GM21360 (cell line): ENCODE measurements around the gene PRSS16.

Experiments used
- ATAC-seq: cut with Tn5 transposase; IDR thresholded peaks from one replicate; pipeline ENCODE4 v1.9.1; 2021; ENCODE audit warnings: mild to moderate bottlenecking, moderate library complexity; ENCODE audit not compliant: unreplicated experiment

Gene PRSS16

DNA sequence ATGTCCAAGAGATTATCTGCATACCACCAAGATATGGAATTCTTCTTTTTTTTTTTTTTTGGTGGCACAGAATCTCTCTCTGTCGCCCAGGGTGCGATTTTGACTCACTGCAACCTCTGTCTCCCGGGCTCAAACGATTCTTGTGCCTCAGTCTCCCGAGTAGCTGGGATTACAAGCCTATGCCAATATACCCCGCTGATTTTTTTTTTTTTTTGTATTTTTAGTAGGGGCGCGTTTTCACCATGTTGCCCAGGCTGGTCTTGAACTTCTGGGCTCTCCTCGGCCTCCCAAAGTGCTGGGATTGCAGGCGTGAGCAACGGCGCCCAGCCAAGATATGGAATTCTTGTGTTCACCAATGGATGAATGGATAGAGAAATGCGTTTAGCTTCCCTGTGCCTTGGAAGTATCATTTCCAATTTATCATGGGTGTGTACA is 33.6 kb downstream of the PRSS16 start:
- no peak for ATAC-seq

DNA sequence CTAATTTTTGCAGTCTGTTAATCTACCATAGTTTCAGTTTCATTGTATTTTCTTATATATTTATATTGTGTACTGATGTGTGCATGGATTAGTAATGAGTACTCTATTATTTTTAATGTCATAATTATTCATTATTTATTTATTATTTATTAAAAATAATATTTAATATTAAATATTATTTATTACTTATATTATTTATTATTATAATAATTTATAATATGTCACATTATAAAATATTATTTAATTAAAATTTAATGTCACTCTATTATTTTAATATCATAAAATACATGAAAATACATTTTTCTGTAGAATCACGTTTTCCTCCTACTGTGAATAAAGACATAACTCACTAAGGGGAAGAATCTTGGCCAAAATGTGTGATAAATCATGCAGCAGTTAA is 34.1 kb downstream of the PRSS16 start:
- no peak for ATAC-seq

DNA sequence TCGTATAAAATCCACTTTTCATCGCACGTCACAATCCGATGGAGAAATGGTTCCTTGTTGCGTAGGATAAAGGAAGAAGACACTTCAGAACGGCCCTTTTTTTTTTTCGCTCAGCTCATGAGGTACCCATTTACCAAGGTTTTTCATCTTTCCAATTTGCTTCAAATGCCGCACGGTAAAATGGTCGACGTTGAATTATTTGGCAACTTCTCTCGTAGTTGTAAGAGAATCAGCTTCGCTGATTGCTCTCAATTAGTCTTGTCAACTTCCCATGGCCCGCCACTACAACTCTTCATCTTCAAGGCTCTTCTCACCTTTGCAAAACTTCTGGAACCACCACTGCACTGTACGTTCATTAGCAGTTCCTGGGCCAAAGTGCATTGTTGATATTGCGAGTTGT is 35.8 kb downstream of the PRSS16 start:
- no peak for ATAC-seq

DNA sequence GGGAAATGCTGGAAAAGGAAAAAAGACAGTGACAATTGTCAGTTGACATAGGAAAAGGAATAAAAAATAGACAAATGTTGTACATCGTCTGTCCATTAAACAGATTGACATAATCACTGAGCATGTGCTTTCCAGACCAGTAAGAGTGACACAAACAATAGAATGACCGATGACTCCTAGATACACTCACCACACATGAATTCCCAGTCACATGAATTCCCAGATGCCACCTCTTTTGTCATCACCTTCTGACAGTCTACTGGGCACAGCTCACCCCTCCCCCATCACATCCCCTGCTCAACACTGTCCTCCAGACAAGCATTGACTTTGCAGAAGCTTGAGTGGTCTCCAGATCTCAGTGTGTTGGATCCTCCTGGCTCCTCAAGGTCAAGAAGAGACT is 38.6 kb downstream of the PRSS16 start:
- no peak for ATAC-seq

DNA sequence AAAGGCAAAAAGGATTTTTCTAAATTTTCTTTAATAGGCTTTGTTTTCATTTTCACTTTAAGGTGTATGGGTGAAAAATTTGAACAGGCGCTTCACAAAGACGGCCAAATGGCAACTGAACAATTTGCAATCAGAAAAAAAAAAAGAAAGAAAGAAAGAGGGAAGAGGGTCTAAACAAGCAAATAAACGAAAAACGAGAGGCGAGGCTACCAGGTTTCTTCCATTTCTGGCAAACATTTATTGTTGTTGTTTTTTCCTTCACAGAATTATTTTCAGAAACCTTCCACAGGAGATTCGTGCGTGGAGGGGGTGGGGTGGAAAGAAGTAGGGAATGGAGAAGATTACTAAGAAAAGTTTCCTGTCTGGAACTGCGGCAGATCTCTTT is 40.2 kb downstream of the PRSS16 start:
- ATAC-seq, result no peak

DNA sequence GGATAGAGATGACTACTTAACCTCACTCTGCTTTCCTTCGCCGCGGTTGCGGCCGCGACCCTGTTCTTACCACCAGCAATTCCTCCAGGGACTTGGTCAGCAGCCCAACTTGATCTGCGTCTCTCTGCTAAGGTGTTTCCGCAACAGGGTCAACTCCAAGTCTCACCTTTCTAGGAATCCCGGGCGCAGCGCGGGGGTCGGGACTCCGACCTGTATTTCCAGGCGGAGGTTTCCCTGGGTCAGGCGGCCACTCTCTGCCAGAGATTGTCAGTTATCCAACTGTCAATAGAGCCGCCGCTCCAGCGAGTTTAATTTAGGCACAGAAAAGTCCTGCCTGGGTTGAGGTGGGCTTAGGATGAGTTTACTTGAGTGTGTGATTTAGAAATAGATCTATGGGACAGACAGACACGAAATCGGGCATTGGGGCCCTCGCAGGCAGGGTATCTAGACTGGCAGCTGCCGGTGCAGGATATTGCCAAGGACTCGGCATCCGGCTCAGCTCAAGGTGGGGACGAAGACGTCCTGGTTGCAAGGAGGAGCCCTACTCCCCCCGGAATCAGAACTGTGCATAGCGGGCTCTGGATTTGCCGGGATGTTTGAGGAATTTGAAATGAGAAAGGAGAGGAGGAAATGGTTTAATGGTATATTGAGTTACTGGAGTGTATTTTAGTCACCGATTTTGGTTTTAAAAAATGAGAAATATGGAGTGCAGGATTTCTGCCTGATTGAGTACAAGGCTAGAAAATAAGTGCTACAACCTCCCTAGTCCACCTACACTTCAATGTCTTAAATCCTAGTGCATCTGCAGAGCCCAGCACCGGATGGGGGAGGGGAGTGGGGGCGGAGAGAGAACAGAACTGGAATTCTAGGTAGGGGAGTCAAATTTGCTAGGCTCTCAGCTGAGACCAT is 40.9 kb downstream of the PRSS16 start:
- no peak for ATAC-seq

DNA sequence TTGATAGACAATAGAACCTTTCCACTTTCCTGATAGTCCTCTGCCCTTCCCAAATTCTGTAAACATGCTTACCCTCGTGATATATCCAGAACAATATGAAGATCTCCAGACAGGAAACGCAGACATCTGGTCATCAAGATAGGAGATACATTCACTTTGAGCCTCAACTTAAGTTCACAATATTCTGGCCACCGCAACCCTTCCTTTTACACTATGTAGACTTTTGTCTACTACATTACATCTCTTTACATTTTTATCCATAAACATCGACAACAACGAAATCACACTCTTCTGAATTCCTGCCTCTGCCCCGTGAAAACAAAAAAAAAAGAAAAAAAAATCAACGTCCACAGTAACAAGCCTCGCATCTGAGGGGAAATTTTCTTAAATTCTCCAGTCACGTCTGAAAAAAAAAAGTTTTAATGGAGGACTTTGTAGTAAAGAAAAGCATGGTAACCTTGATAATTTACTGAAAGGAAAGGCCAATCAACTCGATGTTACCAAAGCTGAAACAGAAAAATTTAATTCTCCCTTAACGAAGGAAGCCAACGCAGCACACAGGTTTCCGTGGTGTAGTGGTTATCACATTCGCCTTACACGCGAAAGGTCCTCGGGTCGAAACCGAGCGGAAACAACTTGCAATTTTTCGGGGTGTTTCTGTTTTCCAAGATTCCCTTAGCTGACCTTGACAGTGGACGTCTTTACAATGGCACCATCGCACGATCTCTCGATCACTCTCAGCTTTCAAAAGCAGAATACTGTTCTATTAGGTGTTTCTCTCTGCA is 42.8 kb downstream of the PRSS16 start:
- no peak for ATAC-seq

DNA sequence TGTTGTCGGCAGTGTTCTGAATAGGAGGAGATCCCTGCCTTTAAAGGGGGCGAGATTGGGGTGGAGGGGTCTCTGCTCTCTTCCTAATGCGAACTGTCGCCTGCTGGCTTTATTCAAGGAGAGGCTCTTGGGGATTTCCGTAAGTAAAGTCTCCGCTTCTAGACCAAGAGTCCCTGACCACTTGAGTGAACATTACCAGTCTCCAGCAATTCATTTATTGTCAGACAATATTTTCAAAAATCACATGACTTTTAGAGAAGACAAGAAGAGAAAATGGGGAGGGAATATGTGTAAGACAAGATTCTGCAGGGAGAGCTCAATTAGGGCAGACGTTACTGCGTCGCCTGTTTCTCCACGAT is 43.3 kb downstream of the PRSS16 start:
- ATAC-seq, result no peak

DNA sequence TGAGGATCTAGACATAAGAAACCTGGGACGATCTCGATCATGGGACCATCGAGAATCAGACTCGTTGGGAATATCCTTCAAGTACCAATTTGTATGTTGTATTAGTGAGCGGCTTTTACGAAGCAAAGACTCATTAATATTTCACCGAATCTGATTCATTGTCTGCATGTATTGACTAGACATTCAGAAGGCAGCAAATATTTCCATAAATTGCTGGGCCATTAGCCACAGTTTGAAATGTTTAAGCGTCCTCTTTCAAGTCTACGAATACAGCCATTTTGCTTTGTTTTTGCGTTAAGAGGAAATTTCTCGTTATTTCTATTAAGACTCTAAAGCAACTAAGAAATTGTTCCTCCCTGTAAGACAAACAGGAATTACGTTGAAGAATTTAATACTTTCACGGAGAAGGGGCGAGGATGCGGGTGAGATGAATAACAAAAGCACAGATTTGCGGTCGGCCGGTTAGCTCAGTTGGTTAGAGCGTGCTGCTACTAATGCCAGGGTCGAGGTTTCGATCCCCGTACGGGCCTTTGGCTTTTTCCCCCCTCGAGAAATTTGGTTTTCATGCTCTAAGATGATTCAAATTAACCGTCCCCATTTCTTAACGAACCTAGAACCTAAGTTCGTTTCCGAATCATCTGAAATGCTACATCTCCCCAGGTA is 46.1 kb downstream of the PRSS16 start:
- ATAC-seq, result no peak

DNA sequence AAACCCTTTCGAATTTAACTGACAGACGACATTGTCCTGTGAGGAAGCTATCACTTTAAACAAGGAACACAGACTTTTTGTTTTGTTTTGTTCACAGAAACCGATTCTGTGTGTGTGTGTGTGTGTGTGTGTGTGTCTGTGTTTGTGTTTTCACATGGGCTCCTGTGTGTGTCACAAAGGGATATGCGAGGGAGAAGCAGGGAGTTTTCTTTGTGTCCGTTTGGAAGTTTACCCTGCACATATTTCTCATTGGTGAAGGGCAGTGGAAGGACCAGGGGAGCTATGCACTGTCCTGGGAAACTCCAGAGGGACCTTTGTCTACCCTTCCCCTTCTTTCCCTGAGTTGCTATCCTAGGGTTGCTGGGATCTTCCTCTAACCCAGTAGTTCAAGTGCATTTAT is 46.9 kb downstream of the PRSS16 start:
- ATAC-seq, result no peak

DNA sequence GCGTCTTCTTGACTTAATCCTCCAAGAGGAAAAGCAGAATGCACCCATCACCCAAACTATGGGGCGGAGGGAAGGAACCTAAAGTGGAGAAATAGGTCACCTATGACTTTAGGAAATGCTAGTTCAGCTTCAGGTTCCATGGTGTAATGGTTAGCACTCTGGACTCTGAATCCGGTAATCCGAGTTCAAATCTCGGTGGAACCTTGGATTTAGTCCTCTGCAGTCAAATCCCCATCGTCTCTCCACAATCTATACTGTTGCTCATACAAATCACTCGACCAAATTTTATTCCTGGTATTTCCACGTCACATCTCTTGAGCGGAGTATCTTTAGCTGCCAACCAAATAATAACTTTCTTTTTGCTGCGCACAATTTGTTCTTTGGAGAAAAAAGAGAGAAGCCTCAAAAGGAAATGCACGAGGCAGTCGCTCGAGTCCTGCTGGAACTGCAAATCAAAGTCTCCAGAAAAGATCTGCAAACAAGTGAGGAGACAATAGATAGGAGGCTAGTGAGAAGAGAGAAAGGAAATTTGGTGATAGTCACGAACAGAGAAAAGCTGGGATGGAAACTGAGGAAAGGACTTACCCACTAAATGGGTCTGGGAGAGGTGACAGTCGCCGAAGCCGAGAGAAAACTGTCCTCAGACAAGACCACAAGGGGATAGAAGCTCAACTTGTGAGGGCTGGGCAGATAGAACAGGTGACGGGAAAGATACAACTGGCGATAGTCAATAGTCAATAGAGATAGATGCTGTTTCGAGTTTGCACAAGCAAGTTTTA is 48.0 kb downstream of the PRSS16 start:
- ATAC-seq, result no peak

DNA sequence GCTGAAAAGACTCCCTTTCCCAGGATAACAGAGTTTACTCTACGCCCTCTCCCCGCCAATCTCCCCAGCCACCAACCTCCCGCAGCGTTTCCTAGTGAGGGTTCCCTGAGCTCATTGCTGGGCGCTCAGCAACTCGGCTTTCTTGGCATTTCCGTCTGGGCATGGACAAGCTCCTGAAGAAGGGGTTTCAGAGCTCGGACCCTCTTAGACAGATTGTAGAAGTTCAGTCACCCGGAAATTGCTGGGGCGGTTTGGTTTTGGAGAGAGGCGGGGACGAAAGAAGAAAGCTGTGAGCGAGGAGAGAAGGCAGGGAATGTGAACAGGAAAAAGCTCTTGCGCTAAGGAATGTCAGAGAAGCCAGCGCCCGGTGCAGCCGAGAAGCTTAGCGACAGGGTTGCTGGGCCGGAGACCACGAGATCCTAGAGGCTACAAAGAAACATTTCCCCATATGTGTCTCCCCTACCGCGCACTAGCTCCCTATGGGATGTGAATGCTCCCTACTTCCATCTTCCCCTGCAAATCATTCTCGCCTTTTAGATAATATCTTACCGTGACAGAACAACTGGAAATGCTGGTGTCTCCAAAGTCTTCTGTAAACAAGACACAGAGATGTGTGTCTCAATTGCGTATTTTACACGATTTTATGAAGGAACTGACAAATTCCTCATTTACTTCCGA is 48.7 kb downstream of the PRSS16 start:
- ATAC-seq, result no peak

DNA sequence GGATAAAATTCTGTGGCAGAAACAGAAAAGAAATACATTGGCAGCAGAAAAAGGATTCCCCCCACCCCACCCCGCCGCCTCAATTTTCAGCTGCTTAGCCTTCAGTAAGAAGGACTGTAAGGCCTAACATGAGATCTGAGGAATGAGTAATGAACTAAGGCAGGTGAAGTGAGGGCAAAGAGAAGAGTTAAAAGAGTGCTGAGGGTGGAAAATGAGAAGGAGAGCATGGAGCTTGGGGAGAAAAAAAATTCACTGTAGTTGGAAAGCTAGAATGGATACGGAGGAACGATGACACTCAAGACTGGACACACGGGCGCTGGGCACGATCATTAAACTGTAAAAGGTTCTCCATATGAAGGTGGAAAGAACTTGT is 50.0 kb downstream of the PRSS16 start:
- no peak for ATAC-seq

DNA sequence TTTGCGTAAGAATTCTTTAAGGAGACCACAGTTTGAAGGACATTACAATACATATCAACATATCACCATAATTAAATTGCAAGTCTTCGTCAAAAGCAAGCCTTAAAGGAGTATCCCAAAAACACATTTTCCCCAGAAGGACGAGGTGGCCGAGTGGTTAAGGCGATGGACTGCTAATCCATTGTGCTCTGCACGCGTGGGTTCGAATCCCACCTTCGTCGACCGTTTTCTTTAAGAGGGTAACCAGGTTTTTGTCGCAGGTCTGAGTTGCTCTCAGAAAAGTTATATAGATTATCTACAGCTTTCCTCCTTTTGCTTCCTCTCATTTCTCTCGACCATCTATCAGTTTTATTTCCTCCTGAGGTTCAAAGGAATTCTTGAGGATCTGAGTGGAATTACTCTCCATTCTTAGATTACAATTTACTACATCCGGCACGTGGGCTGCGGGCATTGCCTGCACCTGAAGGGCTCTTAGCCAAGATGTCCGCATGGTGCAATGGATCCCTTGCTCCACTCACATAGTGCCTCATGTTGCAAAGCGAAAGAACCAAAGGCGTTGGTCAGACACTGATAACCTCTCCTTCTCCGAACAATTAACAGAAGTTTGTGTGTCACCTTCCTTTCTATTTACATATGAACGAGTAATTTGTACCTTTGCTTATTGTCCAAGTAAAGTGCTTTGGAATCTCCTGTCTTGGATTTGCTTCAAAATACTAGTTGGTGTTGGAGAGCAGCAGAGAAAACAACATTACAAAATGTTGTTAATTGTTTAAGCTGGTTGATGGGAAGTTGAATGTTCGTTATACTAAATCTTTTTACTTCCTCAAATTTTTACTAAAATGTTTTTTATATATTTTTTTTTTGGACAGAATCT is 50.6 kb downstream of the PRSS16 start:
- no peak for ATAC-seq

DNA sequence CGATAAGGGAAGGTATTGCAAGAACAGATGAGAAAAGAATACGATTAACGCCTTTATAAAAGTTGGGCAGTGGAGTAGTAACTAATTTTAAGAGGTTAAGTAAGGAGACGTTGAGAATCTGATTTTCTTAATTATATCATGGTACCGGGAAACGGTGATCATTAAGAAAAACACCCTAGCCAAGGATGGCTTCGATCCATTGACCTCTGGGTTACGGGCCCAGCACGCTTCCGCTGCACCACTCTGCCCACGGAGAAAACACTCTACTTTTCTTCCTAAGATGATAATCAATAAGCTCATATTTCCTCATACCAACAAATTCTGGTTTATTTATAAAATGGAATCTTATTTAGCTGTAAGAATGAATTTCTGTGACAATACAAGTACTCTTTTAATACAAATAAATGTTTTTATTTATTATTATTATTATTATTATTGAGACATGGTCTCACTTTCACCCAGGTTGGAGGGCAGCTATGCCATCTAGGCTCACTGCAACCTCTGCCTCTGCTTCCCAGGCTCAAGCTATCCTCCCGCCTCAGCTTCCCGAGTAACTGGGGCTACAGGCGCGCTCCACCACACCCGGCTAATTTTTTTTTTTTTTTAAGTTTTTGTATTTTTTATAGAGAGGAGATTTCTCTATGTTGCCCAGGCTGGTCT is 56.2 kb downstream of the PRSS16 start:
- ATAC-seq, result no peak
